ENCODE measurements around the gene FNDC3B. TPM values are rescaled to one million over a fixed set of nuclear protein-coding genes. Genes with fewer than 3 reads are reported as not detected.

FNDC3B gene
- total RNA-seq, 1 experiment from 2014 or later = 173 TPM

DNA sequence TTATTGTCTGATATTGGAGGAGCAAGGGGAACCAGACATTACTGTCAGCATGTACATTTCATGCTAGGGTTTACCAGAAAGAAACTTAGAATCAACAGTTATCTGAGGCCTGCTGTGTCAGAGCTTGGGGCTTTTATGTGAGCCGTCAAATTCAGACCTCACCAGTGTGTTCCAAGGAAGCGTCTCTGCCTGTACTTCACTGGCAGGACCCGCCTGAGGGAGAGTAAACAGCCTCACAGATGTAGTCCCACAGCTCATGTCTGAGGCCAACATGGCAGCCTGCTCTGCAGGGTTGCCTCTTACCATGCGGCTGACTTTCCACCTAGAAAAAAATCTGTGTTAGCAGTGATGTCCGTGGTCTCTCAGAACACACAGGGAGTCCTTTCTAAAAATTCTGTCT lies 334.5 kb downstream of the FNDC3B start:
- no TSS peak for BruUV-seq (replicated peaks)
- Histone ChIP-seq H3K36me3 (ENCODE audit: control insufficient read depth, insufficient read depth, low read length) (peaks cover 25% of the 10 kb centered on the region), H3K9me3 (ENCODE audit: control insufficient read depth, insufficient read depth, low read depth, low read length) (no peaks in the 10 kb centered on the region), H3K27me3 (ENCODE audit: control insufficient read depth, insufficient read depth, low read length) (no peaks in the 10 kb centered on the region), H3K4me3 (ENCODE audit: low read depth in 2 of 2, low read length in 2 of 2) (no peak overlapping the region), H3K4me1 (ENCODE audit: control insufficient read depth, insufficient read depth, low read length) (no peaks in the 10 kb centered on the region), H3K27ac (ENCODE audit: low read length) (no peak overlapping the region)
- CTCF ChIA-PET = no interaction called here
- ATAC-seq (no peak), DNase-seq (ENCODE audit: low read depth, low spot score) (no peak)
- in situ Hi-C loops (cut with HindIII; ENCODE audit: low pct_unique_long_range_greater_than_20kb, low sequenced_read_pairs) (no loop called here), intact Hi-C loops (cut with micrococcal nuclease; ENCODE audit: unreplicated experiment) (loop anchor here (10.0 kb wide), 1 partner anchor 291 kb away; no protein-coding TSS in a partner anchor)
- no peak for TF ChIP-seq POLR2AphosphoS5 (IDR thresholded peaks at IDR 0.05; ENCODE audit: low read depth, low read length)
- no peak for TF ChIP-seq SIN3A (IDR thresholded peaks at IDR 0.05; ENCODE audit: borderline replicate concordance, insufficient read depth, low read depth, low read length)
- POLR2A ChIA-PET = no interaction called here

DNA sequence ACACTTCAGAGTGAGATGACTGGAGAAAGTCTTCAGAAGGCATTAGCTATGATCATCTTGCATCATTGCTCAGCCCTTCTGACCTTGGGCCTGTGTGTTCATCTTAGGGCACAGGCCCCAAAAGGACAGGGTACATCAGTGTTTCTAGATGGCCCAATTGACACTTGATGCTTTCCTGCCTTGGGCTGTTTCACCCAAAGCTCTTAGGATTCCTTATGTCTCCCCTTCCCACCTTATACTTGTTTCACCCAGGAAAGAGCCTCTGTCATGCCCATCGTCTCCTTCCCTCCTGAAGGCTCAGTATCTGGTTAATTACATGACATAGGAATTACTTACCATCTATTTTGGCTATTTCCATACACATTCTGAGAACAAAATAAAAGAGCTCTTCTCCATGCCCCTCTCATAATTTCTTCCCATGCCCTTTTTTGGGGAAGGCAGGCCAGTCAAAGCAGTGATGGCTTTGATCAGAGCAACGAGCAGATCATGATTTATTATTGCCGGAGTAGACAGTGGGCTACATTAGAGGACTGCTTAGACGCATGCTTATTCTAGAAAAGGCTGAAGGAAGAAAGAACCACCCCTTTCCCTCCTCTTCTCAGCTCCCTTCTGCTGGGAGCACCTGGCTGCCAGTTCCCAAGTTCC lies 335.9 kb downstream of the FNDC3B start:
- Histone ChIP-seq H3K27ac (ENCODE audit: low read length) (no peak overlapping the region), H3K27me3 (ENCODE audit: control insufficient read depth, insufficient read depth, low read length) (no peaks in the 10 kb centered on the region), H3K4me1 (ENCODE audit: control insufficient read depth, insufficient read depth, low read length) (no peaks in the 10 kb centered on the region), H3K9me3 (ENCODE audit: control insufficient read depth, insufficient read depth, low read depth, low read length) (no peaks in the 10 kb centered on the region), H3K36me3 (ENCODE audit: control insufficient read depth, insufficient read depth, low read length) (peaks cover 39% of the 10 kb centered on the region), H3K4me3 (ENCODE audit: low read depth in 2 of 2, low read length in 2 of 2) (no peak overlapping the region)
- BruUV-seq (replicated peaks) = no TSS peak
- ATAC-seq (no peak), DNase-seq (ENCODE audit: low read depth, low spot score) (no peak)
- ChIA-PET CTCF (no interaction called here), POLR2A (no interaction called here)
- intact Hi-C loops (cut with micrococcal nuclease; ENCODE audit: unreplicated experiment) = loop anchor here (10.0 kb wide), 1 partner anchor 289 kb away; no protein-coding TSS in a partner anchor
- TF ChIP-seq, protein P1, sequence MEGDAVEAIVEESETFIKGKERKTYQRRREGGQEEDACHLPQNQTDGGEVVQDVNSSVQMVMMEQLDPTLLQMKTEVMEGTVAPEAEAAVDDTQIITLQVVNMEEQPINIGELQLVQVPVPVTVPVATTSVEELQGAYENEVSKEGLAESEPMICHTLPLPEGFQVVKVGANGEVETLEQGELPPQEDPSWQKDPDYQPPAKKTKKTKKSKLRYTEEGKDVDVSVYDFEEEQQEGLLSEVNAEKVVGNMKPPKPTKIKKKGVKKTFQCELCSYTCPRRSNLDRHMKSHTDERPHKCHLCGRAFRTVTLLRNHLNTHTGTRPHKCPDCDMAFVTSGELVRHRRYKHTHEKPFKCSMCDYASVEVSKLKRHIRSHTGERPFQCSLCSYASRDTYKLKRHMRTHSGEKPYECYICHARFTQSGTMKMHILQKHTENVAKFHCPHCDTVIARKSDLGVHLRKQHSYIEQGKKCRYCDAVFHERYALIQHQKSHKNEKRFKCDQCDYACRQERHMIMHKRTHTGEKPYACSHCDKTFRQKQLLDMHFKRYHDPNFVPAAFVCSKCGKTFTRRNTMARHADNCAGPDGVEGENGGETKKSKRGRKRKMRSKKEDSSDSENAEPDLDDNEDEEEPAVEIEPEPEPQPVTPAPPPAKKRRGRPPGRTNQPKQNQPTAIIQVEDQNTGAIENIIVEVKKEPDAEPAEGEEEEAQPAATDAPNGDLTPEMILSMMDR (IDR thresholded peaks at IDR 0.05) = no peak
- TF ChIP-seq, protein P2, sequence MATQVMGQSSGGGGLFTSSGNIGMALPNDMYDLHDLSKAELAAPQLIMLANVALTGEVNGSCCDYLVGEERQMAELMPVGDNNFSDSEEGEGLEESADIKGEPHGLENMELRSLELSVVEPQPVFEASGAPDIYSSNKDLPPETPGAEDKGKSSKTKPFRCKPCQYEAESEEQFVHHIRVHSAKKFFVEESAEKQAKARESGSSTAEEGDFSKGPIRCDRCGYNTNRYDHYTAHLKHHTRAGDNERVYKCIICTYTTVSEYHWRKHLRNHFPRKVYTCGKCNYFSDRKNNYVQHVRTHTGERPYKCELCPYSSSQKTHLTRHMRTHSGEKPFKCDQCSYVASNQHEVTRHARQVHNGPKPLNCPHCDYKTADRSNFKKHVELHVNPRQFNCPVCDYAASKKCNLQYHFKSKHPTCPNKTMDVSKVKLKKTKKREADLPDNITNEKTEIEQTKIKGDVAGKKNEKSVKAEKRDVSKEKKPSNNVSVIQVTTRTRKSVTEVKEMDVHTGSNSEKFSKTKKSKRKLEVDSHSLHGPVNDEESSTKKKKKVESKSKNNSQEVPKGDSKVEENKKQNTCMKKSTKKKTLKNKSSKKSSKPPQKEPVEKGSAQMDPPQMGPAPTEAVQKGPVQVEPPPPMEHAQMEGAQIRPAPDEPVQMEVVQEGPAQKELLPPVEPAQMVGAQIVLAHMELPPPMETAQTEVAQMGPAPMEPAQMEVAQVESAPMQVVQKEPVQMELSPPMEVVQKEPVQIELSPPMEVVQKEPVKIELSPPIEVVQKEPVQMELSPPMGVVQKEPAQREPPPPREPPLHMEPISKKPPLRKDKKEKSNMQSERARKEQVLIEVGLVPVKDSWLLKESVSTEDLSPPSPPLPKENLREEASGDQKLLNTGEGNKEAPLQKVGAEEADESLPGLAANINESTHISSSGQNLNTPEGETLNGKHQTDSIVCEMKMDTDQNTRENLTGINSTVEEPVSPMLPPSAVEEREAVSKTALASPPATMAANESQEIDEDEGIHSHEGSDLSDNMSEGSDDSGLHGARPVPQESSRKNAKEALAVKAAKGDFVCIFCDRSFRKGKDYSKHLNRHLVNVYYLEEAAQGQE (IDR thresholded peaks at IDR 0.05; ENCODE audit: insufficient read depth in 1 of 2, low read depth in 2 of 2, low read length in 1 of 2) = no peak
- TF ChIP-seq TCF7L2 (IDR thresholded peaks at IDR 0.05; ENCODE audit: low read depth, low read length) (no peak), SIN3A (IDR thresholded peaks at IDR 0.05; ENCODE audit: borderline replicate concordance, insufficient read depth, low read depth, low read length) (no peak), POLR2AphosphoS5 (IDR thresholded peaks at IDR 0.05; ENCODE audit: low read depth, low read length) (no peak)
- in situ Hi-C loops (cut with HindIII; ENCODE audit: low pct_unique_long_range_greater_than_20kb, low sequenced_read_pairs) = no loop called here

DNA sequence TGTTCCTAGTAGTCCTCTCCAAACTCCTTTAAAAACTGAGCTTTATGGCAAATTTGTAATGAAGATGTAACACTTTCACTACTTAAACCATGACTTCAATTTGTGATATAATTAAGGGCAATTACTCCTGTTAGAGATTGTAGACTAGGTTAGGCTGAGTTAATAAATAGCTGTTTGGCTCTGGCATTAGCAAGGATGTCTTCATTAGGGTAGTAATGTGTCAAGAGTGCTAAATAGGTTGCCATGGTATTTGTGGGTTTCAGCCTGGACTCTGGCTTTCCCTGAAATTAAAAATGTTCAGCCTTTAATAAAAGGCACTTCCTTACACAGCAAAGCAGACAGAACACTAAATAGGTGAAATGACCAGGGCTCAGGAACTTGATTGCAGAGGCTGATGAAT lies 337.0 kb downstream of the FNDC3B start:
- Histone ChIP-seq H3K4me3 (ENCODE audit: low read depth in 2 of 2, low read length in 2 of 2) (no peak overlapping the region), H3K4me1 (ENCODE audit: control insufficient read depth, insufficient read depth, low read length) (no peaks in the 10 kb centered on the region), H3K27me3 (ENCODE audit: control insufficient read depth, insufficient read depth, low read length) (no peaks in the 10 kb centered on the region), H3K9me3 (ENCODE audit: control insufficient read depth, insufficient read depth, low read depth, low read length) (no peaks in the 10 kb centered on the region), H3K36me3 (ENCODE audit: control insufficient read depth, insufficient read depth, low read length) (peaks cover 46% of the 10 kb centered on the region), H3K27ac (ENCODE audit: low read length) (no peak overlapping the region)
- TF ChIP-seq, protein P2 (IDR thresholded peaks at IDR 0.05; ENCODE audit: insufficient read depth in 1 of 2, low read depth in 2 of 2, low read length in 1 of 2) = no peak
- TF ChIP-seq POLR2AphosphoS5 (IDR thresholded peaks at IDR 0.05; ENCODE audit: low read depth, low read length) = no peak
- no peak for TF ChIP-seq TCF7L2 (IDR thresholded peaks at IDR 0.05; ENCODE audit: low read depth, low read length)
- TF ChIP-seq, protein P1 (IDR thresholded peaks at IDR 0.05) = no peak
- no peak for TF ChIP-seq SIN3A (IDR thresholded peaks at IDR 0.05; ENCODE audit: borderline replicate concordance, insufficient read depth, low read depth, low read length)
- ATAC-seq (no peak), DNase-seq (ENCODE audit: low read depth, low spot score) (no peak)
- ChIA-PET POLR2A (no interaction called here), CTCF (no interaction called here)
- in situ Hi-C loops (cut with HindIII; ENCODE audit: low pct_unique_long_range_greater_than_20kb, low sequenced_read_pairs) (no loop called here), intact Hi-C loops (cut with micrococcal nuclease; ENCODE audit: unreplicated experiment) (loop anchor here (10.0 kb wide), 1 partner anchor 288 kb away; no protein-coding TSS in a partner anchor)
- no TSS peak for BruUV-seq (replicated peaks)
